Measurements from ENCODE around the gene TRIM65.
"Not testable (repeated sequence)": the region's sequence is repeated elsewhere in the genome, so short reads cannot be mapped to it uniquely, and the experiment has no call there.

The TRIM65 gene

GRCh38 chr17:75893305-75894048 lies 3.3 kb downstream of the TRIM65 start:
- H3K9me3 ChIP-seq (ENCODE audit: control insufficient read depth in 1 of 2, low read length in 2 of 2), result no peaks in the 10 kb centered on the region
- no peak overlapping the region for H3K27ac ChIP-seq (ENCODE audit: low read length)
- no peak overlapping the region for H3K4me3 ChIP-seq (ENCODE audit: low read depth in 1 of 2, low read length in 2 of 2)
- no peaks in the 10 kb centered on the region for H3K27me3 ChIP-seq (ENCODE audit: low read depth, low read length)
- peaks cover 14 to 34% of the 10 kb centered on the region in 2 donors for H3K4me1 ChIP-seq (ENCODE audit: control insufficient read depth in 1 of 2, insufficient read depth in 2 of 2, low read length in 2 of 2)
- peaks cover 5 to 40% of the 10 kb centered on the region in 2 donors for H3K36me3 ChIP-seq (ENCODE audit: control insufficient read depth in 1 of 2, insufficient read depth in 2 of 2, low read length in 2 of 2)

DNA sequence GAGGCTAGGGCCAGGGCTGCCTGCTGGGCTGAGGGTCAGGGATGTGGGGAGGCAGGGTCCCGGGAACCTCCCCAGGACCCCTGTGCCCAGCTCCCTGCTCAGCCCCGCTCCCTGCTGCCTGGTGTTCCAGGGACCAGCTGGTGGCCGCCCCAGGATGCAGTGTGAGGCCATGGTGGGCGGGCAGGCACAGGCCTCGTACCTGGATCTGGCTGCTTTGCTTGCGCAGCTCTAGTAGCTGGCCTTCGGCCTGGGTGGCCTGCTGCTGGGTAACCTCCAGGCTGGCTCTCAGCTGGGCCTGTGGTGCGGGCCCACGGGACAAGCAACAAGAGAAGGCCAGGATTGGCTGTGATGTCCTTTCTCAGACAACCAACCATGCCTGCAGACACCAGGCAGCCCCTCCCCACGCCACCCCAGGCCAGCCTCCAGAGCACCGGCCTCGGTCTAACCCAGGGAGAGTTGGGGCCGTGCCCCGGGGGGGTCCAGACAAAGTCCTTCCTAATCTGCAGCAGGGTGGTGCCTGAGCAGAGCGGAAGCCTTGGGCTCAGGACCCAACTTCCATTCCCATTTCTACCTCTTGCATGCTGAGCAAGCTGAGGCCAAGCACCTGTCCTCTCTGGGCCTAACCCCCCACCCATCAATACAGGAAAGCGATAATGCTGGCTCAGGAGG lies 4.1 kb downstream of the TRIM65 start:
- peaks cover 11 to 31% of the 10 kb centered on the region in 2 donors for H3K4me1 ChIP-seq (ENCODE audit: control insufficient read depth in 1 of 2, insufficient read depth in 2 of 2, low read length in 2 of 2)
- H3K4me3 ChIP-seq (ENCODE audit: low read depth in 1 of 2, low read length in 2 of 2), result no peak overlapping the region
- no peaks in the 10 kb centered on the region for H3K9me3 ChIP-seq (ENCODE audit: control insufficient read depth in 1 of 2, low read length in 2 of 2)
- no peaks in the 10 kb centered on the region for H3K27me3 ChIP-seq (ENCODE audit: low read depth, low read length)
- no peak overlapping the region for H3K27ac ChIP-seq (ENCODE audit: low read length)
- peaks cover 5 to 35% of the 10 kb centered on the region in 2 donors for H3K36me3 ChIP-seq (ENCODE audit: control insufficient read depth in 1 of 2, insufficient read depth in 2 of 2, low read length in 2 of 2)

GRCh38 chr17:75891605-75892555 lies 4.9 kb downstream of the TRIM65 start:
- no peaks in the 10 kb centered on the region for H3K9me3 ChIP-seq (ENCODE audit: control insufficient read depth in 1 of 2, low read length in 2 of 2)
- no peak overlapping the region for H3K27ac ChIP-seq (ENCODE audit: low read length)
- H3K4me3 ChIP-seq (ENCODE audit: low read depth in 1 of 2, low read length in 2 of 2), result no peak overlapping the region
- H3K27me3 ChIP-seq (ENCODE audit: low read depth, low read length), result no peaks in the 10 kb centered on the region
- peaks cover 10 to 23% of the 10 kb centered on the region in 2 donors for H3K4me1 ChIP-seq (ENCODE audit: control insufficient read depth in 1 of 2, insufficient read depth in 2 of 2, low read length in 2 of 2)
- peaks cover 5 to 35% of the 10 kb centered on the region in 2 donors for H3K36me3 ChIP-seq (ENCODE audit: control insufficient read depth in 1 of 2, insufficient read depth in 2 of 2, low read length in 2 of 2)

- H3K36me3 ChIP-seq (ENCODE audit: control insufficient read depth in 1 of 2, insufficient read depth in 2 of 2, low read length in 2 of 2), result peaks cover 5 to 35% of the 10 kb centered on the region in 2 donors
- no peaks in the 10 kb centered on the region for H3K27me3 ChIP-seq (ENCODE audit: low read depth, low read length)
- H3K27ac ChIP-seq (ENCODE audit: low read length), result no peak overlapping the region
- H3K4me3 ChIP-seq (ENCODE audit: low read depth in 1 of 2, low read length in 2 of 2), result no peak overlapping the region
- H3K9me3 ChIP-seq (ENCODE audit: control insufficient read depth in 1 of 2, low read length in 2 of 2), result no peaks in the 10 kb centered on the region
- H3K4me1 ChIP-seq (ENCODE audit: control insufficient read depth in 1 of 2, insufficient read depth in 2 of 2, low read length in 2 of 2), result peaks cover 10 to 23% of the 10 kb centered on the region in 2 donors
Measured at GRCh38 chr17:75891022-75891604, 5.6 kb downstream of the TRIM65 start.

GRCh38 chr17:75889454-75889853 lies 7.3 kb downstream of the TRIM65 start:
- H3K9me3 ChIP-seq (ENCODE audit: control insufficient read depth in 1 of 2, low read length in 2 of 2), result no peaks in the 10 kb centered on the region
- H3K36me3 ChIP-seq (ENCODE audit: control insufficient read depth in 1 of 2, insufficient read depth in 2 of 2, low read length in 2 of 2), result peaks cover 5 to 35% of the 10 kb centered on the region in 2 donors
- H3K4me1 ChIP-seq (ENCODE audit: control insufficient read depth in 1 of 2, insufficient read depth in 2 of 2, low read length in 2 of 2), result peaks cover 0 to 9% of the 10 kb centered on the region in 2 donors
- no peaks in the 10 kb centered on the region for H3K27me3 ChIP-seq (ENCODE audit: low read depth, low read length)
- no peak overlapping the region for H3K4me3 ChIP-seq (ENCODE audit: low read depth in 1 of 2, low read length in 2 of 2)
- H3K27ac ChIP-seq (ENCODE audit: low read length), result no peak overlapping the region

GRCh38 chr17:75888484-75888883 lies 8.3 kb downstream of the TRIM65 start:
- no peak overlapping the region for H3K4me3 ChIP-seq (ENCODE audit: low read depth in 1 of 2, low read length in 2 of 2)
- peaks cover 5 to 35% of the 10 kb centered on the region in 2 donors for H3K36me3 ChIP-seq (ENCODE audit: control insufficient read depth in 1 of 2, insufficient read depth in 2 of 2, low read length in 2 of 2)
- H3K27ac ChIP-seq (ENCODE audit: low read length), result no peak overlapping the region

GRCh38 chr17:75885860-75886259 lies 10.9 kb downstream of the TRIM65 start:
- not testable (repeated sequence) for H3K4me1 ChIP-seq (ENCODE audit: control insufficient read depth in 1 of 2, insufficient read depth in 2 of 2, low read length in 2 of 2); H3K9me3 ChIP-seq (ENCODE audit: control insufficient read depth in 1 of 2, low read length in 2 of 2); H3K4me3 ChIP-seq (ENCODE audit: low read depth in 1 of 2, low read length in 2 of 2); H3K27me3 ChIP-seq (ENCODE audit: low read depth, low read length); H3K27ac ChIP-seq (ENCODE audit: low read length)
- H3K36me3 ChIP-seq (ENCODE audit: control insufficient read depth in 1 of 2, insufficient read depth in 2 of 2, low read length in 2 of 2), result peaks cover 0 to 16% of the 10 kb centered on the region in 2 donors

More at GRCh38 chr17:75888484-75888883, 8.3 kb downstream of the TRIM65 start:
- no peaks in the 10 kb centered on the region for H3K27me3 ChIP-seq (ENCODE audit: low read depth, low read length)
- no peaks in the 10 kb centered on the region for H3K9me3 ChIP-seq (ENCODE audit: control insufficient read depth in 1 of 2, low read length in 2 of 2)
- H3K4me1 ChIP-seq (ENCODE audit: control insufficient read depth in 1 of 2, insufficient read depth in 2 of 2, low read length in 2 of 2), result peaks cover 0 to 5% of the 10 kb centered on the region in 2 donors

DNA sequence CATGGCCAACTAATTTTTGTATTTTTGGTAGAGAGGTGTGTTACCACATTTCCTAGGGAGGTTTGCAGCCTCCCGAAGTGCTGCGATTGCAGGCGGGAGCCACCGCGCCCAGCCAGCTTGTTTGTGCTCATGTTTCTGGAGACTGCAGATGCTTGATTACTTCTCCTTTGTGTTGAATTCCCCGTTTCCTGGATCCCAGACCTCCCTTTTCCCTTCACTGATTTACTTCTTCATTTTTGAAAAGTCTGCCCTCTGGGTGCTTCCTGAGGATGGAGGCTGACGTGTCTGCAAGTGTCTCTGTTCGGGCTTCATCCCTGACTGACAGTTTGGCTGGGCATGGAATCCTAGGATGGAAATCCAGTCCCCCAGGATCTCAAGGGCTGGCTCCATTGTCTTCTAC lies 11.3 kb downstream of the TRIM65 start:
- Histone ChIP-seq H3K4me1 (ENCODE audit: control insufficient read depth in 1 of 2, insufficient read depth in 2 of 2, low read length in 2 of 2) (no peaks in the 10 kb centered on the region), H3K27me3 (ENCODE audit: low read depth, low read length) (no peaks in the 10 kb centered on the region), H3K36me3 (ENCODE audit: control insufficient read depth in 1 of 2, insufficient read depth in 2 of 2, low read length in 2 of 2) (peaks cover 0 to 11% of the 10 kb centered on the region in 2 donors), H3K9me3 (ENCODE audit: control insufficient read depth in 1 of 2, low read length in 2 of 2) (no peaks in the 10 kb centered on the region), H3K27ac (ENCODE audit: low read length) (no peak overlapping the region), H3K4me3 (ENCODE audit: low read depth in 1 of 2, low read length in 2 of 2) (no peak overlapping the region)

- Histone ChIP-seq H3K4me1 (ENCODE audit: control insufficient read depth in 1 of 2, insufficient read depth in 2 of 2, low read length in 2 of 2) (peaks cover under 1 to 7% of the 10 kb centered on the region in 2 donors), H3K27me3 (ENCODE audit: low read depth, low read length) (no peaks in the 10 kb centered on the region), H3K27ac (ENCODE audit: low read length) (no peak overlapping the region)
Measured at GRCh38 chr17:75881678-75882454, 14.9 kb downstream of the TRIM65 start.

DNA sequence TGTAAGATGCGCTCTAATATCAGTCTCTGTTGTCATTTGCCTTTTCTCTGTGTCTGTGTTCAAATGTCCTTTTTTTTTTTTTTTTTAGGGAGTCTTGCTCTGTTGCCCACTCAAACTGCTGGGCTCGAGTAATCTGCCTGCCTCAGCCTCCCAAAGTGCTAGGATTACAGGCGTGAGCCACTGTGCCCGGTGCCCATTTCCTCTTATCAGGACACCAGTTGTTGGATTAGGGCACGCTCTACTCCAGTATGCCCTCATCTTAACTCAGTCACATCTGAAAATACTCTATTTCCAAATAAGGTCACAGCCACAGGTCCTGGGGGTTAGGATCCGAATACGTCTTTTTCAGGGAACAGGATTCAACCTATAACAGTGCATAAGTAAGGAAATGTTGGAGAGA lies 16.5 kb downstream of the TRIM65 start:
- Histone ChIP-seq H3K36me3 (ENCODE audit: control insufficient read depth in 1 of 2, insufficient read depth in 2 of 2, low read length in 2 of 2) (peaks cover 2 to 10% of the 10 kb centered on the region in 2 donors), H3K4me3 (ENCODE audit: low read depth in 1 of 2, low read length in 2 of 2) (no peak overlapping the region), H3K27me3 (ENCODE audit: low read depth, low read length) (no peaks in the 10 kb centered on the region), H3K9me3 (ENCODE audit: control insufficient read depth in 1 of 2, low read length in 2 of 2) (no peaks in the 10 kb centered on the region), H3K4me1 (ENCODE audit: control insufficient read depth in 1 of 2, insufficient read depth in 2 of 2, low read length in 2 of 2) (peaks cover 14 to 23% of the 10 kb centered on the region in 2 donors), H3K27ac (ENCODE audit: low read length) (no peak overlapping the region)

More at GRCh38 chr17:75881678-75882454, 14.9 kb downstream of the TRIM65 start:
- peaks cover 0 to under 1% of the 10 kb centered on the region in 2 donors for H3K36me3 ChIP-seq (ENCODE audit: control insufficient read depth in 1 of 2, insufficient read depth in 2 of 2, low read length in 2 of 2)
- H3K9me3 ChIP-seq (ENCODE audit: control insufficient read depth in 1 of 2, low read length in 2 of 2), result no peaks in the 10 kb centered on the region
- no peak overlapping the region for H3K4me3 ChIP-seq (ENCODE audit: low read depth in 1 of 2, low read length in 2 of 2)

Data from muscle layer of duodenum (tissue), 2 donors.